Measurements from ENCODE around the gene DYSF.

- TF ChIP-seq CTCF (IDR thresholded peaks at IDR 0.05) (no peak), POLR2A (IDR thresholded peaks at IDR 0.05) (no peak)
These were observed 252.8 kb downstream of the DYSF start for GRCh38 chr2:71706121-71706520.
